ENCODE data around the gene TEX54.

Gene TEX54

DNA sequence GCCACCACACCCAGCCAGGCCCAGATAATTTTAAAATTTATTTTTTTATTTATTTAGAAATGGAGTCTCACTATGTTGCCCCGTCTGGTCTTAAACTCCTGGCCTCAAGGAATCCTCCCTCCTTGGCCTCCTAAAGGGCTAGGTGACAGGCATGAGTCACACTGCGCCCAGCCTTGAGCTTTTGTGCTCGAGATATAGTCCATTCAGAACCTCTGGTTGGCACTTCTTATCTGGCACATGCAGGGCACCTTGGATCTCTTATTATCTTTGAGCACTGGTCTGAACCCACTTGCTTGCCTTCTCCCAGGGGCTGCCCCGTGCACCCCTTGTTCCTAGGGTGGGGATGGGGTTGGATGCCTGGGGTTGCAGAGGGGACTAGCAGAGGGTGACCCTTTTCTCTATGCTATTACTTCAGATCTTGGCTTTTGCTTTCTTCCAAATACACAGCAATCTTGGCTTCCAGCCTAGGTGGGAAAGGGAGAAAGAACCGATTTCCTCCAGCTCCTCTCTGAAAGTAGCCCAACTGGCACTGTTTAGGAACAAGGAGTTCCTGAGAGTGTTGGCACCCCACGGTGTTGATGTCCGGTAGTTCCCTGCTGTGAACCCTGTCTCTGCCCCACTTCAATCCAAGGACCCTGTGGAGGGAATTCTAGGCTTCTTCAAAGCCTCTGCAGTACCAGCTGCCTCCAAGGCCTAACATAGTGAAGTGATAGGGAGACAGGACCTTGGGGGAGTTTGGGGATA lies 46.8 kb upstream of the TEX54 start:
- Histone ChIP-seq H3K36me3 (peaks cover 40% of the 10 kb centered on the region), H3K27me3 (no peaks in the 10 kb centered on the region), H3K4me3 (ENCODE audit: low read depth, low read length) (no peak overlapping the region), H3K4me1 (0 out of 2 replicates have a peak, but pooled peaks cover 3% of the 10 kb centered on the region), H3K9me3 (no peaks in the 10 kb centered on the region)
- DNase-seq, result no peak
- TF ChIP-seq, protein P1, sequence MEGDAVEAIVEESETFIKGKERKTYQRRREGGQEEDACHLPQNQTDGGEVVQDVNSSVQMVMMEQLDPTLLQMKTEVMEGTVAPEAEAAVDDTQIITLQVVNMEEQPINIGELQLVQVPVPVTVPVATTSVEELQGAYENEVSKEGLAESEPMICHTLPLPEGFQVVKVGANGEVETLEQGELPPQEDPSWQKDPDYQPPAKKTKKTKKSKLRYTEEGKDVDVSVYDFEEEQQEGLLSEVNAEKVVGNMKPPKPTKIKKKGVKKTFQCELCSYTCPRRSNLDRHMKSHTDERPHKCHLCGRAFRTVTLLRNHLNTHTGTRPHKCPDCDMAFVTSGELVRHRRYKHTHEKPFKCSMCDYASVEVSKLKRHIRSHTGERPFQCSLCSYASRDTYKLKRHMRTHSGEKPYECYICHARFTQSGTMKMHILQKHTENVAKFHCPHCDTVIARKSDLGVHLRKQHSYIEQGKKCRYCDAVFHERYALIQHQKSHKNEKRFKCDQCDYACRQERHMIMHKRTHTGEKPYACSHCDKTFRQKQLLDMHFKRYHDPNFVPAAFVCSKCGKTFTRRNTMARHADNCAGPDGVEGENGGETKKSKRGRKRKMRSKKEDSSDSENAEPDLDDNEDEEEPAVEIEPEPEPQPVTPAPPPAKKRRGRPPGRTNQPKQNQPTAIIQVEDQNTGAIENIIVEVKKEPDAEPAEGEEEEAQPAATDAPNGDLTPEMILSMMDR (IDR thresholded peaks at IDR 0.05; ENCODE audit: low read depth, low read length), result no peak

DNA sequence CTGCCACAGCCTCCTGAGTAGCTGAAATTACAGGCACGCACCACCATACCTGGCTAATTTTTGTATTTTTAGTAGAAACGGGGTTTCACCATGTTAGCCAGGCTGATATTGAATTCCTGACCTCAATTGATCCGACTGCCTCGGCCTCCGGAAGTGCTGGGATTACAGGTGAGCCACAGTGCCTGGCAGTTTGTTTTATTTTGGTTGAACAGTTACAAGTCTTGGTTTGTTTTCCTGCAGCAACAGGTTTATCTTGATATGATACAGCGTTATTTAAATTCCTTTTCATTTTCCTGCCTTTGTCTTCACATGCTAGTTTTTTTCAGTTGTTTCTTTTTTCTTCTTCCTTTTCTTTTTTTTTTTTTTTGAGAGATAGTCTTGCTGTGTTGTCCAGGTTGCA lies 44.1 kb upstream of the TEX54 start:
- TF ChIP-seq, protein P1 (IDR thresholded peaks at IDR 0.05; ENCODE audit: low read depth, low read length), result no peak
- no peaks in the 10 kb centered on the region for H3K4me1 ChIP-seq
- no peak overlapping the region for H3K4me3 ChIP-seq (ENCODE audit: low read depth, low read length)
- H3K36me3 ChIP-seq, result peaks cover 17% of the 10 kb centered on the region
- H3K9me3 ChIP-seq, result no peaks in the 10 kb centered on the region
- H3K27me3 ChIP-seq, result no peaks in the 10 kb centered on the region
- DNase-seq, result no peak

- H3K4me3 ChIP-seq (ENCODE audit: low read depth, low read length), result no peak overlapping the region
- peaks cover 12% of the 10 kb centered on the region for H3K36me3 ChIP-seq
- DNase-seq, result no peak
- TF ChIP-seq, protein P1 (IDR thresholded peaks at IDR 0.05; ENCODE audit: low read depth, low read length), result no peak
- no peaks in the 10 kb centered on the region for H3K27me3 ChIP-seq
- H3K9me3 ChIP-seq, result no peaks in the 10 kb centered on the region
- H3K4me1 ChIP-seq, result no peaks in the 10 kb centered on the region
These were observed 43.2 kb upstream of the TEX54 start for GRCh38 chr11:62875698-62876478.

DNA sequence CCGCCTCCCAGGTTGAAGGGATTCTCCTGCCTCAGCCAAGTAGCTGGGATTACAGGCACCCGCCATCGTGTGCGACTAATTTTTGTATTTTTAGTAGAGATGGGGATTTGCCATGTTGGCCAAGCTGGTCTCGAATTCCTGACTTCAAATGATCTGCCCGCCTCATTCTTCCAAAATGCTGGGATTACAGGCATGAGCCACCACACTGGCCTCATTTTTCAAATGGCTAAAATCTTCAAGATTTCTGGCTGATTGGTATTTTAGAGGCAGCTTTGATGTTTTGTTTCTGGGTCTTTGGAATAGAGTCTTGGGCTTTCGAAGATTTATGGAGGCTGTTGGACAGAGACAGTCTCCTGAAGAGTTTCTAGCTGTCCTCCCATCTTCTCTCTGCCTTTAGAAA lies 42.2 kb upstream of the TEX54 start:
- Histone ChIP-seq H3K4me1 (no peaks in the 10 kb centered on the region), H3K9me3 (no peaks in the 10 kb centered on the region), H3K36me3 (peaks cover 10% of the 10 kb centered on the region), H3K4me3 (ENCODE audit: low read depth, low read length) (no peak overlapping the region), H3K27me3 (no peaks in the 10 kb centered on the region)
- DNase-seq, result no peak
- TF ChIP-seq, protein P1 (IDR thresholded peaks at IDR 0.05; ENCODE audit: low read depth, low read length), result no peak

GRCh38 chr11:62865635-62866034 lies 33.0 kb upstream of the TEX54 start:
- DNase-seq, result no peak
- TF ChIP-seq, protein P1 (IDR thresholded peaks at IDR 0.05; ENCODE audit: low read depth, low read length), result no peak
- peaks cover 2% of the 10 kb centered on the region; the same call in 1 of the 2 replicates for H3K4me1 ChIP-seq
- no peak overlapping the region for H3K4me3 ChIP-seq (ENCODE audit: low read depth, low read length)
- H3K27me3 ChIP-seq, result no peaks in the 10 kb centered on the region
- peaks cover 8% of the 10 kb centered on the region for H3K36me3 ChIP-seq
- no peaks in the 10 kb centered on the region for H3K9me3 ChIP-seq
